Measurements from ENCODE around the gene FGD3.

Gene FGD3

GRCh38 chr9:93081931-93082330 lies 134.6 kb downstream of the FGD3 start:
- no peaks in the 10 kb centered on the region for H3K9me3 ChIP-seq (ENCODE audit: low read length)
- no peaks in the 10 kb centered on the region for H3K36me3 ChIP-seq (ENCODE audit: insufficient read depth, low read length)
- no peaks in the 10 kb centered on the region for H3K27me3 ChIP-seq (ENCODE audit: insufficient read depth, low read length)

GRCh38 chr9:93082841-93083411 lies 135.6 kb downstream of the FGD3 start:
- no peak overlapping the region for H3K4me3 ChIP-seq (ENCODE audit: low read length)
- H3K27me3 ChIP-seq (ENCODE audit: insufficient read depth, low read length): no peaks in the 10 kb centered on the region

More at GRCh38 chr9:93081931-93082330, 134.6 kb downstream of the FGD3 start:
- Histone ChIP-seq H2AFZ (ENCODE audit: low read depth, low read length) (no peak overlapping the region), H3K4me3 (ENCODE audit: low read length) (no peak overlapping the region), H3K4me1 (ENCODE audit: insufficient read depth, low read length) (no peaks in the 10 kb centered on the region)

GRCh38 chr9:93083592-93084470 lies 136.5 kb downstream of the FGD3 start:
- Histone ChIP-seq H3K9me3 (ENCODE audit: low read length) (no peaks in the 10 kb centered on the region), H2AFZ (ENCODE audit: low read depth, low read length) (no peak overlapping the region), H3K27me3 (ENCODE audit: insufficient read depth, low read length) (no peaks in the 10 kb centered on the region), H3K36me3 (ENCODE audit: insufficient read depth, low read length) (no peaks in the 10 kb centered on the region), H3K4me1 (ENCODE audit: insufficient read depth, low read length) (no peaks in the 10 kb centered on the region), H3K4me3 (ENCODE audit: low read length) (no peak overlapping the region)

More at GRCh38 chr9:93082841-93083411, 135.6 kb downstream of the FGD3 start:
- Histone ChIP-seq H3K36me3 (ENCODE audit: insufficient read depth, low read length) (no peaks in the 10 kb centered on the region), H2AFZ (ENCODE audit: low read depth, low read length) (no peak overlapping the region), H3K9me3 (ENCODE audit: low read length) (no peaks in the 10 kb centered on the region), H3K4me1 (ENCODE audit: insufficient read depth, low read length) (no peaks in the 10 kb centered on the region)

- no peaks in the 10 kb centered on the region for H3K36me3 ChIP-seq (ENCODE audit: insufficient read depth, low read length)
- no peaks in the 10 kb centered on the region for H3K27me3 ChIP-seq (ENCODE audit: insufficient read depth, low read length)
Observed at GRCh38 chr9:93084471-93084881, 137.2 kb downstream of the FGD3 start.

GRCh38 chr9:93085676-93086075 lies 138.4 kb downstream of the FGD3 start:
- H3K4me3 ChIP-seq (ENCODE audit: low read length): no peak overlapping the region
- H3K27me3 ChIP-seq (ENCODE audit: insufficient read depth, low read length): no peaks in the 10 kb centered on the region
- H3K36me3 ChIP-seq (ENCODE audit: insufficient read depth, low read length): no peaks in the 10 kb centered on the region
- H3K9me3 ChIP-seq (ENCODE audit: low read length): no peaks in the 10 kb centered on the region
- no peaks in the 10 kb centered on the region for H3K4me1 ChIP-seq (ENCODE audit: insufficient read depth, low read length)
- no peak overlapping the region for H2AFZ ChIP-seq (ENCODE audit: low read depth, low read length)

More at GRCh38 chr9:93084471-93084881, 137.2 kb downstream of the FGD3 start:
- no peaks in the 10 kb centered on the region for H3K4me1 ChIP-seq (ENCODE audit: insufficient read depth, low read length)
- H2AFZ ChIP-seq (ENCODE audit: low read depth, low read length): no peak overlapping the region
- H3K9me3 ChIP-seq (ENCODE audit: low read length): no peaks in the 10 kb centered on the region
- no peak overlapping the region for H3K4me3 ChIP-seq (ENCODE audit: low read length)
